HepG2 (cell line): Measurements from ENCODE around the gene A3GALT2. TPM values are rescaled to one million over a fixed set of nuclear protein-coding genes. Genes with fewer than 3 reads are reported as not detected.

Experiments used
- ATAC-seq: fragments of 200-7000 bp; cut with Tn5 transposase; 3 replicates; pipeline ENCODE4 v1.9.1; 2020; ENCODE audit warnings: mild to moderate bottlenecking, moderate library complexity
- BruUV-seq: library from RNA; stranded (reverse); fragments of 400-500 nt; replicated peaks from 2 replicates; lab custom pipeline; 2021; lab: Mats Ljungman, UMichigan
- CTCF ChIA-PET: fragments of 300-600 bp; formaldehyde crosslinking; extraction: SDS; loops from one replicate; lab custom pipeline; 2021; ENCODE audit warnings: low total read pairs, inconsistent platforms, low intra/inter-chr PET ratio; lab: Yijun Ruan, JAX
- POLR2A ChIA-PET: fragments of 350-600 bp; sonication (Branson Sonifier 250); formaldehyde crosslinking; loops from one replicate; lab custom pipeline; 2020; ENCODE audit warnings: antibody characterized with exemption, inconsistent platforms; lab: Yijun Ruan, JAX
- DNase-seq: peaks from one replicate; pipeline ENCODE4 v3.0.0-alpha.2; 2015; ENCODE audit warnings: low spot score
- FAIRE-seq: peaks from 3 replicates; lab custom pipeline; 2011; peaks lifted over from hg19 to GRCh38; lab: Jason Lieb, UNC
- H2AFZ ChIP-seq: one replicate; pipeline ENCODE4 v1.6.1; 2011; ENCODE audit warnings: low read length, inconsistent platforms
- H3K27ac ChIP-seq: fragments of 300-600 bp; 3 replicates; pipeline ENCODE4 v1.8.0; 2011; ENCODE audit warnings: mixed run types, mild to moderate bottlenecking, mixed read lengths, low read length, inconsistent platforms; ENCODE audit not compliant: insufficient read depth; ENCODE audit errors: extremely low read length
- H3K27me3 ChIP-seq, 2 experiments: fragments of 200-600 bp in 1 of 2; 2 replicates in 1 of 2; 3 replicates in 1 of 2; pipeline versions ENCODE4 v1.6.0 to v1.8.0; 2011; ENCODE audit warnings: low read length in 2 of 2, mild to moderate bottlenecking in 2 of 2, moderate library complexity in 2 of 2, inconsistent platforms in 1 of 2; ENCODE audit not compliant: insufficient read depth in 2 of 2, control insufficient read depth in 1 of 2
- H3K36me3 ChIP-seq, 2 experiments: fragments of 200-600 bp in 1 of 2; replicated peaks in 1 of 2; 2 replicates in 1 of 2; 3 replicates in 1 of 2; pipeline versions ENCODE4 v1.5.1 to v1.8.0; 2011; ENCODE audit warnings: low read length in 2 of 2, inconsistent platforms in 1 of 2; ENCODE audit not compliant: insufficient read depth in 2 of 2, control insufficient read depth in 1 of 2
- H3K4me1 ChIP-seq: 2 replicates; pipeline ENCODE4 v1.5.1; 2012; ENCODE audit warnings: low read length, inconsistent platforms; ENCODE audit not compliant: insufficient read depth
- H3K4me2 ChIP-seq: 2 replicates; pipeline ENCODE4 v1.6.0; 2011; ENCODE audit warnings: low read depth, low read length, inconsistent platforms
- H3K4me3 ChIP-seq, 3 experiments: fragments of 200-600 bp in 1 of 3; sonication (generic), shearing (Covaris generic) in 1 of 3; replicated peaks in 1 of 3; 2 replicates each; pipeline ENCODE4 v1.5.1; 2011 to 2016; ENCODE audit warnings: low read length in 3 of 3, inconsistent platforms in 2 of 3, low read depth in 2 of 3, mild to moderate bottlenecking in 2 of 3, control low read depth in 1 of 3, mixed read lengths in 1 of 3; ENCODE audit not compliant: insufficient read depth in 1 of 3
- H3K79me2 ChIP-seq: one replicate; pipeline ENCODE4 v1.6.1; 2011; ENCODE audit warnings: low read length, inconsistent platforms; ENCODE audit not compliant: insufficient read depth
- H3K9ac ChIP-seq: 2 replicates; pipeline ENCODE4 v1.6.0; 2011; ENCODE audit warnings: mild to moderate bottlenecking, low read depth, low read length, inconsistent platforms; ENCODE audit not compliant: insufficient read depth
- H3K9me3 ChIP-seq: 2 replicates; pipeline ENCODE4 v1.5.1; 2012; ENCODE audit warnings: mild to moderate bottlenecking, low read length
- H4K20me1 ChIP-seq: 2 replicates; pipeline ENCODE4 v1.6.0; 2011; ENCODE audit warnings: inconsistent platforms, mild to moderate bottlenecking, low read length, moderate library complexity; ENCODE audit not compliant: insufficient read depth
- ATF2 ChIP-seq: sonication (generic); formaldehyde crosslinking; IDR thresholded peaks from 2 replicates; pipeline ENCODE4 v1.4.0; 2020; ENCODE audit warnings: missing genetic modification reagents
- ATF5 ChIP-seq: sonication (generic); formaldehyde crosslinking; IDR thresholded peaks from 2 replicates; pipeline ENCODE4 v1.4.0; 2020; ENCODE audit warnings: mild to moderate bottlenecking, low read depth, missing genetic modification reagents
- KDM6A ChIP-seq: IDR thresholded peaks from 2 replicates; pipeline ENCODE4 v1.6.1; 2016; ENCODE audit warnings: low read depth
- NFRKB ChIP-seq: fragments of 450-650 bp; IDR thresholded peaks from 2 replicates; pipeline ENCODE4 v1.6.1; 2017
- PPARG ChIP-seq: conservative IDR thresholded peaks from 2 replicates; pipeline ENCODE4 v1.6.1; 2016; ENCODE audit warnings: missing biosample characterization, missing genetic modification reagents
- PRDM15 ChIP-seq: sonication (generic); formaldehyde crosslinking; IDR thresholded peaks from 2 replicates; pipeline ENCODE4 v1.4.0; 2020; ENCODE audit warnings: missing genetic modification reagents
- RFXAP ChIP-seq: sonication (generic); formaldehyde crosslinking; IDR thresholded peaks from 2 replicates; pipeline ENCODE4 v1.4.0; 2020; ENCODE audit warnings: missing genetic modification reagents, borderline replicate concordance
- SPEN ChIP-seq: sonication (generic); formaldehyde crosslinking; IDR thresholded peaks from 2 replicates; pipeline ENCODE4 v1.5.1; 2020; ENCODE audit warnings: low read depth, mild to moderate bottlenecking, missing genetic modification reagents
- YY1 ChIP-seq: IDR thresholded peaks from 2 replicates; pipeline ENCODE4 v1.6.1; 2011; ENCODE audit warnings: low read length, low read depth, moderate library complexity, mild to moderate bottlenecking; ENCODE audit not compliant: insufficient read depth, insufficient replicate concordance
- ZBTB7A ChIP-seq: sonication (generic); formaldehyde crosslinking; IDR thresholded peaks from 2 replicates; pipeline ENCODE4 v1.8.0; 2022; ENCODE audit warnings: mild to moderate bottlenecking, missing genetic modification reagents
- ZFP90 ChIP-seq: sonication (generic); formaldehyde crosslinking; IDR thresholded peaks from 2 replicates; pipeline ENCODE4 v1.8.0; 2022; ENCODE audit warnings: missing genetic modification reagents, mild to moderate bottlenecking, inconsistent platforms, borderline replicate concordance
- ZMYM2 ChIP-seq: sonication (generic); formaldehyde crosslinking; IDR thresholded peaks from 2 replicates; pipeline ENCODE4 v1.8.0; 2022; ENCODE audit warnings: mild to moderate bottlenecking, missing genetic modification reagents
- ZNF235 ChIP-seq: sonication (generic); formaldehyde crosslinking; IDR thresholded peaks from 2 replicates; pipeline ENCODE4 v1.8.1; 2023; ENCODE audit warnings: mild to moderate bottlenecking, missing genetic modification reagents, borderline replicate concordance
- ZNF75D ChIP-seq: sonication (generic); formaldehyde crosslinking; IDR thresholded peaks from 2 replicates; pipeline ENCODE4 v1.8.1; 2023; ENCODE audit warnings: missing genetic modification reagents, mild to moderate bottlenecking, borderline replicate concordance
- WGBS: methylation state at CpG from one replicate; pipeline ENCODE4 v1.1.6; 2017; ENCODE audit warnings: low lambda C conversion rate; 5-methylcytosine and 5-hydroxymethylcytosine counted together
- in situ Hi-C: cut with HindIII; loops from 2 replicates; pipeline ENCODE4 v1.10.0; 2017; ENCODE audit warnings: low pct_unique_long_range_greater_than_20kb; ENCODE audit not compliant: extremely low pct_ligation_motif_present
- intact Hi-C: fragments of 100-400 bp; cut with micrococcal nuclease; formaldehyde crosslinking; loops from one replicate; pipeline ENCODE4 v1.10.0; 2022; ENCODE audit not compliant: unreplicated experiment
- polyA plus RNA-seq, 8 experiments: library from polyadenylated mRNA; depleted of rRNA in 3 of 8; stranded (reverse) in 7 of 8; unstranded in 1 of 8; fragments of >200 nt; fragmentation: Illumina TruSeq in 4 of 8; extraction: Trizol in 4 of 8; gene quantifications; 2 replicates each; pipeline versions ENCODE4 v1.2.1 to v1.2.3, GENCODE V29; 2011 to 2016; ENCODE audit warnings: low read depth in 4 of 8, missing spikeins in 1 of 8, mixed read lengths in 1 of 8; ENCODE audit not compliant: insufficient read depth in 1 of 8
- total RNA-seq, 5 experiments: library from RNA; depleted of rRNA; stranded (reverse); fragments of >200 nt; fragmentation: Illumina TruSeq; extraction: Trizol; gene quantifications; 2 replicates each; pipeline ENCODE4 v1.2.3, GENCODE V29; 2016; ENCODE audit warnings: low read depth in 1 of 5
- TF ChIP-seq, protein P1 (sequence below): sonication (generic); formaldehyde crosslinking; IDR thresholded peaks from 2 replicates; pipeline ENCODE4 v1.8.0; 2022; ENCODE audit warnings: low read depth, missing genetic modification reagents
- TF ChIP-seq, protein P2 (sequence below): sonication (generic); formaldehyde crosslinking; IDR thresholded peaks from 2 replicates; pipeline ENCODE4 v1.5.0; 2020; ENCODE audit warnings: mild to moderate bottlenecking, missing genetic modification reagents

The A3GALT2 gene
- total and polyA plus RNA-seq, 2 of the 13 experiments (the other 11 are each of a cell fraction or from before 2014, with no cell fraction given), result not detected

DNA sequence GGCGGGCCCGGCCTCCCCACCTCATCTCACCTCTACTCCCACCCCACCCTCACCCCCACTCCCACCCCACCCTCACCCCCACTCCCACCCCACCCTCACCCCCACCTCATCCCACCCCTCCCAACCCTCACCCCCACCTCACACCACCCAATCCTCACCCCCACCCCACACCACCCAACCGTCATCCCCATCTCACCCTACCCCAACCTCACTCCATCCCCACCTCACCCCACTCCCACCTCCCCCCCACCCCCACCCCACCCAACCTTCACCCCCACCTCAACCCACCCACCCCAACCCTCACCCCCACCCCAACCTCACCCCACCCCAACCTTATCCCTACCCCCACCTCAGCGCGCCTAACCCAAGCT is 13.4 kb downstream of the A3GALT2 start:
- FAIRE-seq (no peak), ATAC-seq (no peak), DNase-seq (no peak)
- Histone ChIP-seq H3K9ac (no peak overlapping the region), H3K9me3 (no peaks in the 10 kb centered on the region), H3K27ac (no peak overlapping the region), H4K20me1 (no peaks in the 10 kb centered on the region), H2AFZ (no peak overlapping the region), H3K27me3 (peaks cover 0 to 9% of the 10 kb centered on the region in 2 experiments; a peak in 2 of 5 replicates), H3K4me3 (no peak overlapping the region), H3K4me1 (0 out of 2 replicates have a peak, but pooled peaks cover 5% of the 10 kb centered on the region), H3K79me2 (no peaks in the 10 kb centered on the region), H3K36me3 (no peaks in the 10 kb centered on the region), H3K4me2 (no peak overlapping the region)
- in situ Hi-C loops (no loop called here), intact Hi-C loops (no loop called here)
- ChIA-PET CTCF (no interaction called here), POLR2A (no interaction called here)
- WGBS, result 88% methylated on average over 5 of the region's 5 CpGs
- TF ChIP-seq ZBTB7A (CRISPR knock-in tag) (no peak), PPARG (CRISPR knock-in tag) (no peak), ATF5 (CRISPR knock-in tag) (no peak), SPEN (CRISPR knock-in tag) (no peak), ZNF75D (no peak), KDM6A (CRISPR knock-in tag) (no peak), ATF2 (no peak), ZMYM2 (CRISPR knock-in tag) (no peak), ZFP90 (CRISPR knock-in tag) (no peak), RFXAP (no peak), ZNF235 (CRISPR knock-in tag) (no peak), YY1 (no peak), PRDM15 (CRISPR knock-in tag) (no peak), NFRKB (no peak)
- TF ChIP-seq, protein P1, sequence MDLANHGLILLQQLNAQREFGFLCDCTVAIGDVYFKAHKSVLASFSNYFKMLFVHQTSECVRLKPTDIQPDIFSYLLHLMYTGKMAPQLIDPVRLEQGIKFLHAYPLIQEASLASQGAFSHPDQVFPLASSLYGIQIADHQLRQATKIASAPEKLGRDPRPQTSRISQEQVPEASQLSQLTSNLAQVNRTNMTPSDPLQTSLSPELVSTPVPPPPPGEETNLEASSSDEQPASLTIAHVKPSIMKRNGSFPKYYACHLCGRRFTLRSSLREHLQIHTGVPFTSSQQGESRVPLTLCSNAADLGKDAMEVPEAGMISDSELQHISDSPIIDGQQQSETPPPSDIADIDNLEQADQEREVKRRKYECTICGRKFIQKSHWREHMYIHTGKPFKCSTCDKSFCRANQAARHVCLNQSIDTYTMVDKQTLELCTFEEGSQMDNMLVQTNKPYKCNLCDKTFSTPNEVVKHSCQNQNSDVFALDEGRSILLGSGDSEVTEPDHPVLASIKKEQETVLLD (CRISPR knock-in tag), result no peak
- TF ChIP-seq, protein P2, sequence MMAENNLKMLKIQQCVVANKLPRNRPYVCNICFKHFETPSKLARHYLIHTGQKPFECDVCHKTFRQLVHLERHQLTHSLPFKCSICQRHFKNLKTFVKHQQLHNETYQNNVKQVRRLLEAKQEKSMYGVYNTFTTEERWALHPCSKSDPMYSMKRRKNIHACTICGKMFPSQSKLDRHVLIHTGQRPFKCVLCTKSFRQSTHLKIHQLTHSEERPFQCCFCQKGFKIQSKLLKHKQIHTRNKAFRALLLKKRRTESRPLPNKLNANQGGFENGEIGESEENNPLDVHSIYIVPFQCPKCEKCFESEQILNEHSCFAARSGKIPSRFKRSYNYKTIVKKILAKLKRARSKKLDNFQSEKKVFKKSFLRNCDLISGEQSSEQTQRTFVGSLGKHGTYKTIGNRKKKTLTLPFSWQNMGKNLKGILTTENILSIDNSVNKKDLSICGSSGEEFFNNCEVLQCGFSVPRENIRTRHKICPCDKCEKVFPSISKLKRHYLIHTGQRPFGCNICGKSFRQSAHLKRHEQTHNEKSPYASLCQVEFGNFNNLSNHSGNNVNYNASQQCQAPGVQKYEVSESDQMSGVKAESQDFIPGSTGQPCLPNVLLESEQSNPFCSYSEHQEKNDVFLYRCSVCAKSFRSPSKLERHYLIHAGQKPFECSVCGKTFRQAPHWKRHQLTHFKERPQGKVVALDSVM (CRISPR knock-in tag), result no peak
- no TSS peak for BruUV-seq
